VCaP (cell line): ENCODE results near the gene CREB3L4.
A peak's percentile ranks its signal among the peaks of the same experiment; 100 is the strongest.

Experiments
- H3K27ac ChIP-seq: fragments of 450-650 bp; 2 replicates; pipeline ENCODE4 v1.5.1; 2017
- TF ChIP-seq, protein P1 (sequence below): fragments of 450-650 bp; conservative IDR thresholded peaks from 2 replicates; pipeline ENCODE4 v1.5.1; 2017; ENCODE audit warnings: mild to moderate bottlenecking, moderate library complexity

CREB3L4 gene

DNA sequence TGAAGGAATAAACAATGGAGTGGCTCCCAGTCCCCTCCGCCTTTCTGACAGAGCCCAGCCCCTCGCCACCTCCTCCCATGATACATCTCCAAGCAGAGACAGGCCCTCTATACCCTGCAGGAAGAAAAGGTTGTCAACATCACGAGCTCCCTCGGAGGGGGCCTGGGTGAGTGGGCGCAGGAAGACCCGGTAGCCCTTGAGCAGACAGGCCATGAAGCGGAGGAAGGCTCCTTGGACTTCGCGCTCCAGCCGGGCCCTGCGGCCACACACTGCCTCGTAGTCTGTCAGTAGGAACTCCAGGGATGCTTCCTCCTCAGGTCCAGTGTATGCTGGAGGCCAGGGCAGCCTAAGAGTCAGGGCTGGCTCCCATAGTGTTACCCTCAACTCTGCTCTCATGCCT lies 28.2 kb upstream of the CREB3L4 start:
- H3K27ac ChIP-seq: no peak overlapping the region
- TF ChIP-seq, protein P1, sequence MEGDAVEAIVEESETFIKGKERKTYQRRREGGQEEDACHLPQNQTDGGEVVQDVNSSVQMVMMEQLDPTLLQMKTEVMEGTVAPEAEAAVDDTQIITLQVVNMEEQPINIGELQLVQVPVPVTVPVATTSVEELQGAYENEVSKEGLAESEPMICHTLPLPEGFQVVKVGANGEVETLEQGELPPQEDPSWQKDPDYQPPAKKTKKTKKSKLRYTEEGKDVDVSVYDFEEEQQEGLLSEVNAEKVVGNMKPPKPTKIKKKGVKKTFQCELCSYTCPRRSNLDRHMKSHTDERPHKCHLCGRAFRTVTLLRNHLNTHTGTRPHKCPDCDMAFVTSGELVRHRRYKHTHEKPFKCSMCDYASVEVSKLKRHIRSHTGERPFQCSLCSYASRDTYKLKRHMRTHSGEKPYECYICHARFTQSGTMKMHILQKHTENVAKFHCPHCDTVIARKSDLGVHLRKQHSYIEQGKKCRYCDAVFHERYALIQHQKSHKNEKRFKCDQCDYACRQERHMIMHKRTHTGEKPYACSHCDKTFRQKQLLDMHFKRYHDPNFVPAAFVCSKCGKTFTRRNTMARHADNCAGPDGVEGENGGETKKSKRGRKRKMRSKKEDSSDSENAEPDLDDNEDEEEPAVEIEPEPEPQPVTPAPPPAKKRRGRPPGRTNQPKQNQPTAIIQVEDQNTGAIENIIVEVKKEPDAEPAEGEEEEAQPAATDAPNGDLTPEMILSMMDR: no peak; the same call in 1 of the 2 replicates

DNA sequence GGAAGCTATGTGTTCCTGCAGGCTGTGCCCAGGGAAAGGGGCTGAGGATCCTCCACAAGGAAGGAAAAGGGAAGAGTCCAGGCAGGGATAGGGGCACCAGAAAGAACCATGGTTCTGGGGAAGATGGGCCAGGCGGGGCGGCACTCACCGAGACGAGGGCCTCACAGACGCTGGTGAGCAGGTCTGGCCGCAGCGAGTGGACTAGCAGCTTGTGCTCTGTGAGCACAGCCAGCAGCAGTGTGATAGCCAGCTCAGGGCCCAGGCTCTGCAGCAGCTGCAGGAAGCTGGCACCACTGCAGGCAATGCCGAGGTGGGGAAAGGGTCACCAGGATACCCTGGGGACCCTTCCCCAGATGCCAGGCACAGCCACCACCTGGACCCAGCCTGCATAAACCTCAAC lies 26.9 kb upstream of the CREB3L4 start:
- TF ChIP-seq, protein P1: no peak
- H3K27ac ChIP-seq: no peak overlapping the region

DNA sequence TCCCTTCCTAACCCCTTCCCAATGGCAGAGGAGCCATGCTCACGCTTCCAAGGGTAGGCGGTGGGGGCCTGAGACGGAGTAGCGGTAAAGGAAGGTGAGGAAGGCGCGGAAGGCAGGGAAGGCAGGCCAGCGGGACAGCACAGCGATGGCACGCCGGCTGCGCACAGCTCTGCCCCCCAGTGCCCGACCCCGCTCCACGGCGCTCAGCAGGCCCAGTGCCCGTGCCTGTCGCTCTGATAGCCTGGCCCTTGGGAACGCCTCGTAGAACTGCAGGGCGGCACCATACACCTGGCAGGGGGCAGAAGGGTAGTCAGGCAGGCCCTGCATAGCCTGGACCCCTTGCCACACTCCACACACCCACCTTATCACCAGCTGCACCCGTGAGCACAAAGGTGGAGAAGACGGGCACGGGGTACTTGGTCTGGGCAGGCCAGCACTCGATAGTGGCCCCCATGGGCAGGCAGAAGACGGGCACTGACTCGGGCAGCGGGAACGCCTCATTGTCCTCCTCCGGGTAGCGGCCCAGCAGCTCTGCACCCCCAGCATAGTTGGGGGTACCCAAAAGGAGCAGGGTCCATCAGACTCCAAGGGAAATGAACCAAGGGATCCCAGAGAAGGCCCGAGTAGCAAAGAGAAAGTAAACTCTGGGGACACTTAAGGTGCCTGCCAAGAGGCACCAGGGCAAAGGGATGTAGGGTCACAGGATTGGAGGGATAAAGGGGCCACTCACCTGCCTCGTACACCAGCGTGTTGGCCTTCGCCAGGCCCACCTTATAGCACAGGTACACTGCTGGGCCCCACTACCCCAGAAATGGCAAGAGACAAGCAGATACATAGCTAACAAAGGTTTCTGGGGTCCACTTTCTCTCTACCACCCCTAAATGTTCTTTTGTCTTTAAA lies 25.6 kb upstream of the CREB3L4 start:
- H3K27ac ChIP-seq: no peak overlapping the region
- TF ChIP-seq, protein P1: no peak

DNA sequence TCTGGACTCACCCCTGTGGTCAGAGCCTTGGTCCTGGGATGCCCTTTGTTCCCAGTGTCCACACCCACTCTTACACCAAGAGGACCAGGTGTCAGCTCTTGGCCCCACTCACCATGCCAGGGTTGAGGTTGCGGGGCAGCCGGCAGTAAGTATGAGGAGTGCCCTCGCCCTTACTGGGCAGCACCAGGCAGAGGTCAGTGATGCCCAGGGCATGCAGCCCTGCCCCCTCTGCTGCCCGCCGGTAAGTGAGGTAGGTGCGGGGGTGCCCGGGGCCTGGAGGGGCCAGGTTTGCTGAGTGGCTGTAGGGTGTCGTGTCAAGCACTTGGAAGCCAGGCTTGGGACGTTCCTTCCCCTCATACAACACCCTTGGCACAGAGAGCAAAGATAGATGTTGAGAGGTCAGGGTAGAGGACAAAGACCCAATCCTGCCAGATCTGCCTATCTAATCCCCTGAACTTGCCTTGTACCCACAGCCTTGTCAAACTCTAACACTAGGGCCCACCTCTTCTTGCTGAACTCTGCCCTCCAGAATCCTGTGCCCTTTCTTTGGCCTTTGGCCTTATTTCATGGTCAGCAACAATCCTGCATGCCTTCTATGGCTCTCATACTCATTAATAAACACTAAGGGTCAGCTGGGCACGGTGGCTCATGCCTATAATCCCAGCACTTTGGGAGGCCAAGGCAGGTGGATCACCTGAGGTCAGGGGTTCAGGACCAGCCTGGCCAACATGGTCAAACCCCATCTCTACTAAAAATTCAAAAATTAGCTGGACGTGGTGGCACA lies 24.7 kb upstream of the CREB3L4 start:
- H3K27ac ChIP-seq: no peak overlapping the region
- TF ChIP-seq, protein P1: no peak

DNA sequence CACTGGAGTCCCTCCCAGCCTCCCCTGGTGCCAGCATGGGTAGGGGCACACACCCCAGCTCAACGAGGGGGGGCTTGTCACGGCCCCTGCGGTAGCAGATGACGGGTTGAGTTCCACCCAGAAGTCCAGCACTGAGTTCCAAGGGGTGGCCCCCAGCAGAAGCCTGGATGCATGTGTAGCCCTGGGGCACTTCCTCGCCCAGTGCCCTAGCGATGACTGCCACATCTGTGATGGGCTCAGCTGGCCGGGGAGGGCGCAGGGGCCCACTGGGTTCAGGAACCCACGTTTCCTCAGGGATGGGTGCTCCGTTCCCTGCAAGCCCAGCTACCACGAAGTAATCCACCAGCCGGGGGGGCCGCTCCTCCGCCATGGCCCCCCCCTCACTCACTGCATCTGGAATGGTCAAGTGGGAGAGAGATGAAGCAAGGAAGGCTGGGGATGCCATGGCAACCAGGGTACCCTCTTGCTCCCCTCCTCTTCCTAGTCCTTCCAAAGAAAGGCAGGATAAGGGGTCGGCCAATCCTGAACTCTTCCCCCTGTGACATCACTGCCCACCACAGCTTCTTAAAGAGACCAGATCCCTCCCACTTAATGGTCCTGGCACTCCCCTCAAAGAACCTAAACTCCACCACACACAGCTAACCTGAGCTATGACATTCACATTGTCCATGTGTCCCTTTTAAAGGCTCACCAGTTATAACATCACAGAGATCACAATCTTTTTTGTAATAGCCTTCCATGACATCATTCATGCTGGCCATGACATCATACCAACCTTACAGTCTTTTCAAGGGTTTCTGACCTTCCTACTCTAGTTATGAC lies 23.5 kb upstream of the CREB3L4 start:
- H3K27ac ChIP-seq: peak overlapping the region; percentile 95
- TF ChIP-seq, protein P1: no peak

DNA sequence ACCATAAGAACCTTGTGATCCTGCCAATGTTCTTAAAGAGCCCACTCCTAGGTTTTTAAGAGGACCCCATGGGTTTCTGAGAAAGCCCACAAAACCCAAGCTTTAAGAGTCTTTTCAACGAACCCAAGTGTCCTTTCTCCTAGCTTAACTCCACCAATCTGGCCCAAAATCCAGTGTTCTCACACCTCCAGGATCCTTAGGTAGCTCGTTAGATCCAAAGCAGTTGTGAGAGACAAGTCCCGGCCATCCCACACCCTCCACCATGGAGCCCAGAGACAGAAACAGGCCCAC lies 22.9 kb upstream of the CREB3L4 start:
- H3K27ac ChIP-seq: peak overlapping the region; percentile 95
- TF ChIP-seq, protein P1: no peak
